Thyroid gland (tissue), 4 donors: ENCODE data around the gene SUMF1. TPM values are rescaled to one million over a fixed set of nuclear protein-coding genes. Genes with fewer than 3 reads are reported as not detected.
A peak's percentile ranks its signal among the peaks of the same experiment; 100 is the strongest.

Experiments
- DNase-seq, 2 donors: peaks; one replicate each; pipeline ENCODE4 v3.0.0-alpha.2; 2019
- H3K27ac ChIP-seq, 3 donors: fragments of 200-600 bp; sonication (generic); 1 replicate in 2 of 3; 2 replicates in 1 of 3; pipeline ENCODE4 v1.5.1; 2016 to 2019; ENCODE audit warnings: mild to moderate bottlenecking in 1 of 3, moderate library complexity in 1 of 3
- H3K27me3 ChIP-seq: fragments of 200-600 bp; sonication (generic); one replicate; pipeline ENCODE4 v1.5.1; 2019
- H3K36me3 ChIP-seq, 2 donors: fragments of 200-600 bp; sonication (generic); one replicate each; pipeline ENCODE4 v1.5.1; 2016 to 2019
- H3K4me1 ChIP-seq, 2 donors: fragments of 200-600 bp; sonication (generic); one replicate each; pipeline ENCODE4 v1.5.1; 2017 to 2019
- H3K4me3 ChIP-seq, 3 donors: fragments of 200-600 bp; sonication (generic); replicated peaks in 1 of 3; 1 replicate in 2 of 3; 2 replicates in 1 of 3; pipeline ENCODE4 v1.5.1; 2016; ENCODE audit warnings: mild to moderate bottlenecking in 1 of 3
- H3K9me3 ChIP-seq: fragments of 200-600 bp; sonication (generic); one replicate; pipeline ENCODE4 v1.5.1; 2017
- POLR2A ChIP-seq, 2 donors: fragments of 450-650 bp; IDR thresholded peaks; one replicate each; pipeline ENCODE4 v1.6.1; 2017; ENCODE audit warnings: antibody characterized with exemption in 2 of 2, mild to moderate bottlenecking in 2 of 2, moderate library complexity in 1 of 2
- WGBS, 2 donors: methylation state at CpG; one replicate each; pipeline ENCODE4 v1.1.5; 2017; 5-methylcytosine and 5-hydroxymethylcytosine counted together
- intact Hi-C: fragments of 100-400 bp; cut with DNase I; formaldehyde crosslinking; loops from one replicate; pipeline ENCODE4 v1.15.1; 2023
- total RNA-seq, 4 donors: library from RNA; depleted of rRNA; stranded (reverse); fragments of >200 nt; gene quantifications; one replicate each; pipeline ENCODE4 v1.2.3, GENCODE V29; 2016
- TF ChIP-seq, protein P1 (sequence below), 6 experiments: fragments of 200-600 bp in 3 of 6; fragments of 450-650 bp in 3 of 6; sonication (generic) in 3 of 6; IDR thresholded peaks; one replicate each; pipeline ENCODE4 v1.5.1; 2016 to 2019; ENCODE audit warnings: antibody characterized with exemption in 6 of 6, mild to moderate bottlenecking in 2 of 6, inconsistent platforms in 1 of 6, moderate library complexity in 1 of 6

Gene SUMF1
- total RNA-seq, 4 donors from 2014 or later, result 58.8 to 98.3 (median 74.5) TPM

DNA sequence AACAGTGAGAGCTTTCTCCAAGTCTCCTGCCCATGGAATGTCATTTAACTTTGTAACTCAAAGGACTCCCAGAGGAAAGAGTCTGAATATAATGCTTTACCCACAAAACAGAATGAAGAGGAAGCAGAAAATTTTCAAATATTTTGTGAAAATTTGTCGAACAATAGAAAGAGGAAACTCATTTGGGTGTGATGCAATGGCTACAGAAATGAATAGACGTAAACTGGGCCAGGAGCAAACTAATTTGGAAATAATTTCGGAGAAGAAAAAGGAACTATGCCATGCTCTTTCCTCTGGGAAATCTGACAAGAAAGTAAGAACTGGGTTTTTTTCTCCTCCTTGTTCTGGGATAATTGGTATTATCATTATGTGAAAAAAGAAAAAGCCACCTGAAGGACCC, 11.2 kb upstream of the SUMF1 start:
- Histone ChIP-seq H3K4me1 (peaks cover 7 to 10% of the 10 kb centered on the region in 2 donors), H3K9me3 (no peaks in the 10 kb centered on the region)
- intact Hi-C loops, result no loop called here

DNA sequence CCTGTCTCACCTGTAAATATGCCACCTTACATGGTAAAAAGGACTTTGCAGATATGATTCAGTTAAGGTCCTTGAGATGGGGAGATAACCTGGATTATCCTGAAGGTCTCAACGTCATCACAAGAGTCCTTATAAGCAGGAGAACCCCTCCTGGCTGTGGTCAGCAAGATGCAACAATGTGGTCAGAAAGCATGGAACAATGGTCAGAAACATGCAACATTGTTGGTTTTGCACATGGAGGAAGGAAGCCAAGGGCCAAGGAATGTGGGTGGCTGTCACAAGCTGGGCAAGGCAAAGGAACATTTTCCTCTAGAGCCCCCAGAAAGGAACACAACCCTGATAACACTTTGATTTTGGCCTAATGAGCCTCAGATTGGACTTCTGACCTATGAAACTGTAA, 9.4 kb upstream of the SUMF1 start:
- peaks cover 7 to 20% of the 10 kb centered on the region in 2 donors for H3K4me1 ChIP-seq
- no peaks in the 10 kb centered on the region for H3K27me3 ChIP-seq
- DNase-seq, result no peak
- intact Hi-C loops, result no loop called here
- TF ChIP-seq, protein P1, sequence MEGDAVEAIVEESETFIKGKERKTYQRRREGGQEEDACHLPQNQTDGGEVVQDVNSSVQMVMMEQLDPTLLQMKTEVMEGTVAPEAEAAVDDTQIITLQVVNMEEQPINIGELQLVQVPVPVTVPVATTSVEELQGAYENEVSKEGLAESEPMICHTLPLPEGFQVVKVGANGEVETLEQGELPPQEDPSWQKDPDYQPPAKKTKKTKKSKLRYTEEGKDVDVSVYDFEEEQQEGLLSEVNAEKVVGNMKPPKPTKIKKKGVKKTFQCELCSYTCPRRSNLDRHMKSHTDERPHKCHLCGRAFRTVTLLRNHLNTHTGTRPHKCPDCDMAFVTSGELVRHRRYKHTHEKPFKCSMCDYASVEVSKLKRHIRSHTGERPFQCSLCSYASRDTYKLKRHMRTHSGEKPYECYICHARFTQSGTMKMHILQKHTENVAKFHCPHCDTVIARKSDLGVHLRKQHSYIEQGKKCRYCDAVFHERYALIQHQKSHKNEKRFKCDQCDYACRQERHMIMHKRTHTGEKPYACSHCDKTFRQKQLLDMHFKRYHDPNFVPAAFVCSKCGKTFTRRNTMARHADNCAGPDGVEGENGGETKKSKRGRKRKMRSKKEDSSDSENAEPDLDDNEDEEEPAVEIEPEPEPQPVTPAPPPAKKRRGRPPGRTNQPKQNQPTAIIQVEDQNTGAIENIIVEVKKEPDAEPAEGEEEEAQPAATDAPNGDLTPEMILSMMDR (IDR thresholded peaks at IDR 0.05), result no peak
- TF ChIP-seq POLR2A (IDR thresholded peaks at IDR 0.05), result no peak
- H3K9me3 ChIP-seq, result no peaks in the 10 kb centered on the region
- WGBS, 2 donors, result 24 to 34% methylated on average over 1 of the region's 1 CpG
- no peak overlapping the region for H3K27ac ChIP-seq
- H3K36me3 ChIP-seq, result no peaks in the 10 kb centered on the region
- no peak overlapping the region for H3K4me3 ChIP-seq

More for the DNA sequence above, 11.2 kb upstream of the SUMF1 start:
- Histone ChIP-seq H3K27me3 (no peaks in the 10 kb centered on the region), H3K36me3 (no peaks in the 10 kb centered on the region), H3K4me3 (no peak overlapping the region), H3K27ac (no peak overlapping the region)
- TF ChIP-seq POLR2A (IDR thresholded peaks at IDR 0.05), result no peak
- TF ChIP-seq, protein P1 (IDR thresholded peaks at IDR 0.05), result no peak
- 56 to 80% methylated on average over 3 of the region's 3 CpGs for WGBS, 2 donors
- DNase-seq, result no peak

DNA sequence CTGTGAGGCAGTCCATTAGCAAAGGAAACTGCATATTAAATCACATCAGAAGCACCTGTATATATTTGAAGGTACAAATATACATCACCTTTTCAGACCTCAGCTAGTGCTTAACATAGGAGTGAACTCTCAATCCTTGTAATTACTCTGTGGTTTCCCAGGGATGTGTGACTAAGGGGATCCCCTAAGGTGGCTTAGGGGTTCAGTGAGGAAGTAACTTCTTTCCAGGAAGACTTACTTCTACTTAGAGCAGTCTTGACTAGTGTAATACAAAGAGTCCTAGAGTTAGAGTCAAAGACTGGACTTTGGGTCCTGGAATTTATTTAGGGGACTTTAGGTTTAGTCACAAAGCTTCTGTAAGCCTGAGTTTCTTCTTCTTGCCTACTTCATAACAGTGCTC, 8.7 kb upstream of the SUMF1 start:
- DNase-seq, result no peak
- no peak overlapping the region for H3K4me3 ChIP-seq
- H3K27me3 ChIP-seq, result no peaks in the 10 kb centered on the region
- no peaks in the 10 kb centered on the region for H3K36me3 ChIP-seq
- H3K9me3 ChIP-seq, result no peaks in the 10 kb centered on the region
- no peak overlapping the region for H3K27ac ChIP-seq
- H3K4me1 ChIP-seq, result peaks cover 7 to 22% of the 10 kb centered on the region in 2 donors
- TF ChIP-seq, protein P1 (IDR thresholded peaks at IDR 0.05), result no peak
- no peak for TF ChIP-seq POLR2A (IDR thresholded peaks at IDR 0.05)
- intact Hi-C loops, result no loop called here

DNA sequence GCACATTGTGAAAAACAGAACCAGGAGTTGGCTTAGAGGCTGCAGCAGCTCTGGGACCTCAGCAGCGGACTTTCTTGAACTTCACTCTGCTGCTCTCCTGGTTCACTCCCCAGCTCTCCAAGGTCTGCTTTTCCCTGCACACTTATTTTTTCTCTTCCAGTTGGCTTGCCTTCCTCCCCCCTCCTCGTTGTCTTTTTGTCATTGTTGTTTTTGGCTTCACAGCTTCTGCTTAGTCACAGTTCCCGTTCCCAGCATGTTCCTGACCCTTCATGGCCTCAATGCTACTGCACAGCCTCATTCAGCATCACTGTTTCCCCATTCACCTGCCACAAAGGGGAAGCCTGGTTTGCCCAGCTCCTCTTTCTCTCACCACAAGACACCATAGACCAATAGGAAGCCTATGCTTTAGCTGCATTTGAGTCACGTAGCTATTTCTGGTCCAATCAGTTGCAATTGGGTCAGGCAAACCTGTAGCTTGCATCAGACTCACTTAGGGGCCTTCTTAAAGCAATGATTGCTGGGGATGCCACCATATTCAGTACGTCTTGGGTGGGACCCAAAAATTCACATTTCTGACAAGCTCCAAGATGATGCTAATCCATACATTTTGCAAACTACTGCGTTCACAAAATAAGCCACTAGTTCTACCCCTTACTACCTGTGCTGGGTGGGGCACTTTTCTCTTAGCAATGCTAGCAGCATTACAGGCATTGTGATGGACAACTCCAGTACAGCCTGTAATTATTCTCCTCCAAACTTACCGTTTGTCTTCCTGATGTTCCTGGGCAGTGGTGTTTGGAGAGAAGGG, 7.8 kb upstream of the SUMF1 start:
- Histone ChIP-seq H3K27ac (no peak overlapping the region), H3K9me3 (no peaks in the 10 kb centered on the region), H3K27me3 (no peaks in the 10 kb centered on the region), H3K36me3 (no peaks in the 10 kb centered on the region), H3K4me3 (no peak overlapping the region), H3K4me1 (peaks cover 7 to 22% of the 10 kb centered on the region in 2 donors)
- TF ChIP-seq POLR2A (IDR thresholded peaks at IDR 0.05), result no peak
- TF ChIP-seq, protein P1 (IDR thresholded peaks at IDR 0.05), result no peak
- DNase-seq, result peak in 1 of 2 donors; percentile 26
- intact Hi-C loops, result no loop called here
- 48 to 58% methylated on average over 7 of the region's 7 CpGs for WGBS, 2 donors

DNA sequence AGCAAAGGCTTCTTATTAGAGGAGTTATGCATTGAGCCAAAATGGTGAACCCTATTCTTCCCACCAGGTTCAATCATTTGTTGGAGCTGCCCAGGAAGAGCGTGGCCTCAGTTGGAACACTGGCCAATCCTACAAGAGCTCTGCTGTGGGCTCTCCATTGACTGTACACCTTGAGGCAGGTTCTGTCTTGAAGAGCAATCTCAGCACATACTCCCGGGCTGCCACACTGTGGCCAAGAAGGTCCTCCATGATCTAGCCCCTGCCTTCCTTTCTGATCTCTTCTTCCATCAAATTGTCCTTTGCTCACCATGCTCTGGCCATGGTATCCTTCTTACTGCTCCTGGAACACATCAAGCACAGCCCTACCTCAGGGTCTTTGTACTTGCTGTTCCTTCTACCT, 5.7 kb upstream of the SUMF1 start:
- TF ChIP-seq POLR2A (IDR thresholded peaks at IDR 0.05), result no peak
- TF ChIP-seq, protein P1 (IDR thresholded peaks at IDR 0.05), result no peak

More for the DNA sequence above, 5.7 kb upstream of the SUMF1 start:
- 97 to 100% methylated on average over 2 of the region's 2 CpGs for WGBS, 2 donors
- no peaks in the 10 kb centered on the region for H3K36me3 ChIP-seq
- no peak overlapping the region for H3K4me3 ChIP-seq
- no peak for DNase-seq
- H3K4me1 ChIP-seq, result peaks cover 7 to 22% of the 10 kb centered on the region in 2 donors
- no peaks in the 10 kb centered on the region for H3K27me3 ChIP-seq
- intact Hi-C loops, result no loop called here
- no peaks in the 10 kb centered on the region for H3K9me3 ChIP-seq
- H3K27ac ChIP-seq, result no peak overlapping the region
